NCI-H446 (cell line): Measurements from ENCODE around the gene C2.
"Not testable (repeated sequence)": the region's sequence is repeated elsewhere in the genome, so short reads cannot be mapped to it uniquely, and the experiment has no call there.

Experiments
- DNase-seq, 2 experiments: peaks; one replicate each; lab custom pipeline; 2025; lab: John Stamatoyannopoulos, UW

C2 gene

DNA sequence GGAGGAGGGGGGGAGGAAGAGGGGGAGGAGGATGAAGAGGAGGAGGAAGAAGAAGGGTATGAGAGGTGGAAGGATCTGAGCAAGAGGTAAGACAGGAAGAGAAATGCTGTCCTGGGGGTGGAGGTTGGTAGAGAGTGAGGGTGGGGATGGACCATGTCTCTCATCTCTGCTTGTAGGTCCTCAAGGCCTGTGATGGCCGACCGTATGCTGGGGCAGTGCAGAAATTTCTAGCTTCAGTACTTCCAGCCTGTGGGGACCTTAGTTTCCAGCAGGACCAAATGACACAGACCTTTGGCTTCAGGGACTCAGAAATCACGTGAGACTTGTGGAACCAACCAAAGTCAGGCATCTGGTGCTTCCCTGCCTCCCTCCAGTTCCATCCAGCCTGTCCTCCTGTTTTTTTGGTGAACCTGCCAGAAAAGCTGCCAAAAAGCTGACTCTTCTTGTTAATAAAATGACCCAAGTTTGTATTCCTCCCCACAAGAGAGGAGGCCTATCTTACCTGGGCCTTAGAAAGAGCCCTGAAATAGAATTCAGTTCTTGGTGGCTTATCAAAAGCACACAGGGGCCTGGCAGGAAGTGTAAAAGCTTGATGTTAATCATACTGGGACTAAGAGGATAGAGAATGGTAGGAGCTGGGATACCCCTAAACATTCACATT lies 51.9 kb downstream of the C2 start:
- no peak for DNase-seq

DNA sequence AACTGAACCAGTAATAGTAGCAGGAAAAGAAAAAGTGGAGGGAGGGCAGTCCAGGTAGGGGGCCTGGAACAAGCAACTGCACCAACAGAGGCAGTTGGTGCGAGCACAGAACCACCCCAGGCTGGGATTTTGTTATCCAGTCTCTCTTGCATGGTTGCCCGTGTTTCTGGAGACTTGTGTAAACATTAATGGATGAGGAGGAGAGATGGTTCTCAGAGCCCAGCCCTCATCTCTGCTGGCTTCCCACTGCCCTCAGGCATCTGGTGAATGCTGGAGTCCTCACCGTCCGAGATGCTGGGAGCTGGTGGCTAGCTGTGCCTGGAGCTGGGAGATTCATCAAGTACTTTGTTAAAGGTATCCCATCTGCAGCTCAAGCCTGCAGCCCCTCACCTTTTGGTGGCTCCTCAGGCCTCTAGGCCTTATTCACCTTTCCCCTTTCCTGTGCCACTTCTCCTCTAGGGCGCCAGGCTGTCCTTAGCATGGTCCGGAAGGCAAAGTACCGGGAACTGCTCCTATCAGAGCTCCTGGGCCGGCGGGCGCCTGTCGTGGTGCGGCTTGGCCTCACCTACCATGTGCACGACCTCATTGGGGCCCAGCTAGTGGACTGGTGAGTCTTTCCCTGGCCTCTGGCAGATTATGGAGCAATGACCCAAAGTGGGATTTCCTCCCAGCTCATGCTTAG lies 52.8 kb downstream of the C2 start:
- DNase-seq = not testable (repeated sequence)

DNA sequence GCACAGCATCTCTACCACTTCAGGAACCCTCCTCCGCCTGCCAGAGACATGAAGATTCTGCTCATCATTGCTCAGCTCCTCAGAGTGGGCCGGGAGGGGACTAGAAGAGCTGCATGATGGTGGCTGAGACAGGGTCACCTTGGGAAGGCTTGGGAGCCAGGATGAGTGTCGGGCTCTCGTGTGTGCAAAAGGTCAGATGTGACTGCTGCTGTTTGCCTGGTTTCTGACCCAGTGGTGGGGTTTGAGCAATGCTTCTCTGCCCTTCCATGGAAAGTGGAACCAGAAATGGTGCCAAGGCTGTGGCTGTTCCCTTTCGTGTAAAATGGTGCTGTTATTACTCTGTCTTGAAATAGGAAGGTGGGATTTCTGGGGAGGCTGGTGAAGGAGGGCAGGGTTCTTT lies 53.5 kb downstream of the C2 start:
- DNase-seq = not testable (repeated sequence)

DNA sequence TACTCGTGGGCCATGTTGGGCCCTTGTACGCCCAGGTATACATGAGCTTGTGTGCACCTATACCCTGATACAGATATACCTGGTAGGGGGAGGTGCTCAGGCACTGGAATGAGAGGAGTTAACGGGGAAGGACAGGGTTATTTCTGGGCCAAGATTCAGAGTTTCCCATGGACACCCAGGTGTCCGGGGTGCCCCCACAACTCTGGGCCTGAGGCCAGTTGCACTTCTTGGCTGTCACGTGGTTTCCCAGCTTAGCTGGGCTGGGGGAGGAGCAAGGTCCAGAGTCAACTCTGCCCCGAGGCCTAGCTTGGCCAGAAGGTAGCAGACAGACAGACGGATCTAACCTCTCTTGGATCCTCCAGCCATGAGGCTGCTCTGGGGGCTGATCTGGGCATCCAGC lies 54.2 kb downstream of the C2 start, which contains the start of gene C4A:
C4A (plus strand) TSS at position 314 of the 400 bp plus-strand sequence; CDS start at position 365, 51 bp downstream.
- not testable (repeated sequence) for DNase-seq

DNA sequence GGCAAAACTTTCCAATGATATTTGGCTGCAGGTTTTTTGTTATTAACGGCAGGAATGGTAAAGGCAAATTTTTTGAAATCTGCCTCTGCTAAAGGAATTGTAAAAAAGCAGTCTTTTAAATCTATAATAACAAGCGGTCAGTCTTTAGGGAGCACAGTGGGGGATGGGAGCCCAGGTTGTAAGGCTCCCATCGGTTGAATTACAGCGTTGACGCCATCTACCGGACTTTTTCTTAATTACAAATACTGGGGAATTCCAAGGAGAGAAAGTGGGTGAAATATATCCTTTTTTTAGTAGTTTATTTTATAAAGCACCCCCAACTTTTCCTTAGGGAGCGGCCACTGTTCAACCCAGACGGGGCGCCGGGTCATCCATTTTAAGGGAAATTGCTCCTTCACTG lies 61.8 kb downstream of the C2 start:
- DNase-seq = not testable (repeated sequence)

DNA sequence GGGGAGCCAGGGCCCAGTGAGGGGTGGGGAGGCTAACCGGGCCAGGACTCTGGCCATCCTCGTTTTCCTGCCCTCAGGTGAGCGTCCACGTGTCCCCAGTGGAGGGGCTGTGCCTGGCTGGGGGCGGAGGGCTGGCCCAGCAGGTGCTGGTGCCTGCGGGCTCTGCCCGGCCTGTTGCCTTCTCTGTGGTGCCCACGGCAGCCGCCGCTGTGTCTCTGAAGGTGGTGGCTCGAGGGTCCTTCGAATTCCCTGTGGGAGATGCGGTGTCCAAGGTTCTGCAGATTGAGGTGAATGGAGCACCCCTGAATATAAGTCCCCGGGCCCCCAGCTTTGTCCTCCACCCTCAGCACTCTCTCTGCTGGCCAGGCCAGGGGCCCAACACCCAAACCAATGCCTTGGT lies 66.9 kb downstream of the C2 start:
- DNase-seq = not testable (repeated sequence)
